Measurements from ENCODE around the gene AMHR2.
"Not testable (repeated sequence)": the region's sequence is repeated elsewhere in the genome, so short reads cannot be mapped to it uniquely, and the experiment has no call there.

The AMHR2 gene

GRCh38 chr12:53423597-53423996 lies at the start of gene AMHR2:
AMHR2 (plus strand) TSS chr12:53423855; CDS start chr12:53423935, 80 bp downstream.
- DNase-seq = no peak

GRCh38 chr12:53374277-53374676 lies 49.4 kb upstream of the AMHR2 start:
- not testable (repeated sequence) for DNase-seq

- no peak for DNase-seq
These were observed 46.9 kb upstream of the AMHR2 start for GRCh38 chr12:53376747-53377146.

GRCh38 chr12:53378222-53378621 lies 45.4 kb upstream of the AMHR2 start:
- DNase-seq = no peak

GRCh38 chr12:53378724-53379388 lies 44.8 kb upstream of the AMHR2 start:
- DNase-seq = no peak

- DNase-seq = peak; percentile 100
These were observed 44.1 kb upstream of the AMHR2 start for GRCh38 chr12:53379389-53380103.

- peak; percentile 91 for DNase-seq
These were observed 43.4 kb upstream of the AMHR2 start, which contains the start of gene SP1 for GRCh38 chr12:53380104-53380793. SP1 (plus strand) TSS chr12:53380176; CDS start chr12:53380292, 116 bp downstream.

- no peak for DNase-seq
These were observed 42.6 kb upstream of the AMHR2 start for GRCh38 chr12:53380794-53381730.

GRCh38 chr12:53381731-53382630 lies 41.7 kb upstream of the AMHR2 start:
- peak; percentile 72 for DNase-seq

- DNase-seq = no peak
These were observed 40.4 kb upstream of the AMHR2 start for GRCh38 chr12:53383258-53383657.

- DNase-seq = not testable (repeated sequence)
These were observed 37.3 kb upstream of the AMHR2 start for GRCh38 chr12:53386381-53386780.

- no peak for DNase-seq
These were observed 34.7 kb upstream of the AMHR2 start for GRCh38 chr12:53388932-53389331.

GRCh38 chr12:53389702-53390101 lies 34.0 kb upstream of the AMHR2 start:
- no peak for DNase-seq

GRCh38 chr12:53391724-53392123 lies 31.9 kb upstream of the AMHR2 start:
- no peak for DNase-seq

GRCh38 chr12:53399896-53400295 lies 23.8 kb upstream of the AMHR2 start:
- DNase-seq = no peak

GRCh38 chr12:53402351-53402750 lies 21.3 kb upstream of the AMHR2 start:
- DNase-seq = not testable (repeated sequence)

GRCh38 chr12:53402871-53403270 lies 20.8 kb upstream of the AMHR2 start:
- DNase-seq = no peak

- no peak for DNase-seq
These were observed 12.7 kb upstream of the AMHR2 start for GRCh38 chr12:53410951-53411350.

- no peak for DNase-seq
These were observed 10.0 kb upstream of the AMHR2 start for GRCh38 chr12:53413485-53414204.

- no peak for DNase-seq
These were observed 8.8 kb upstream of the AMHR2 start for GRCh38 chr12:53414756-53415417.
